ENCODE measurements around the gene CFAP45.

Gene CFAP45

DNA sequence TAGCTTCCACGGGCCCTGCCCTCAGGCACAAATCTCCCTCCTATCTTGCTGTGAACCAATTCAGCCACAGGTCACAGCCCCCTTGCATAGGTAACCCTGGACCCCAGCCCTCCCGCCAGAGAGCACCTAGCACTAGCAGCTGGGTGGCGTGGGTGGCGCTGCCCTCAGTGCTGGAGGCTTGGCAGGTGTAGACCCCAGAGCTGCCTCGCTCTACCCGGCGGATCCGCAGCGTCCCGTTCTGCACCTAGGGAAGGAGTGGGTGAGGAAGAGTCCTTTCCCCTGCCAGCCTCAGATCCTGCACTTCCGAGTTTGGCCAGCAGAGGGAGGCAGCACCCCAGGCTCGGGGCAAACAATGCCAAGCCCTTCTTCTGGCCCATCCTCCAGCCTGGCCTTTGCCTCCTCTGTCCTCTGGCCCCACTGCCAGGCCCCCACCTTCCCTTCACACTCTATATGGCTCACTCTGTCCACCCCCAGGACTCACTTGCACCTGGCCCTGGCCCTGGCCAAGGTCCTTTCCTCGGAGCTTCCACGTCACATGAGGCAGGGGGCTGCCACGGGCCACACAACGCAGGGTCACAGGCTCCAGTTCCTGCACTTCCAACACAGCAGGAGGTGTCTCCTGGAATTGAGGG, 36.4 kb upstream of the CFAP45 start:
- peak; percentile 82 for DNase-seq

DNA sequence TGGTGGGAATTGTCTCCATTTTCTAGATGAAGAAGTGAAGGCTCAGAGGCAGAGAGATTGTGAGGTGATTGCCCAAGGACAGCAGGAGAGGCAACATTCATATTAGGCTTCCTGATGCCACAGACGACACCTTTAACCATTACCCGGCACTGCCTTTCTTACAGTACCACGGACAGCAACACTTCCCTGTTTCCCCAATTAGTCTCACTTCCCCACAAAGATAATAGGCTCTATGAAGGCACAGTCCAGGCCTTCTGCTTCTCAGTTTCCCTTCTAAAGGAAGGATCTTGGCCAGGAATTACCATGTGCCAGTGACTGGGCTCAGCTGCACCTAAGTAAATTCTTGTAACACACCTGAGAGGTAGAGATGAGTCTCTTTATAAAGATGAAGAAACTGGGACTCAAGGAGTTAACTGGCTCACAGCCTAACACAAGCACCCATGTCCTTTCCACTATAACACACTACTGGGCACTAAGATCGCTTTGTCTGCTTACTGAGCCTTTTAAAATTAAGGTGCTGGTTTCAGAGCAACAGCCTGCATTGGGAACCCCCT, 35.8 kb upstream of the CFAP45 start:
- no peak for DNase-seq

DNA sequence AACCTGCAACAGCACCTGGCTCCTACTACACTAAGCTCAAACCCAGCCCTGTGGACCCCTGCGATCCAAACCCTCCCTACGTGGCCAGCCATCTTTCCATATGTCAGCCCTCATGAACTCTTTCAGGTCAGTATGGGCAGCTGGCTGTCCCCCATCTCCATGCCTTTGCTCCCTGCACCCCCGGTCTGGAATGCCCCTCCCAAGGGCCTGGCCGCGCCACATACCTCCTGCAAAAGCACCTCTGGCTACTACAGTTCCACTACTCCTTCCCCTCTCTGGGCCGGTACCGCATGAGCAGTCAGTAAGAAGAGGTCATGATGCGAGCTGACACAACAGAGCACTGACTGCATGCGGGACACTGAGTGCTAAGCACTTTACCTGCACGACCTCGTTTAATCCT, 35.3 kb upstream of the CFAP45 start:
- DNase-seq, result no peak

DNA sequence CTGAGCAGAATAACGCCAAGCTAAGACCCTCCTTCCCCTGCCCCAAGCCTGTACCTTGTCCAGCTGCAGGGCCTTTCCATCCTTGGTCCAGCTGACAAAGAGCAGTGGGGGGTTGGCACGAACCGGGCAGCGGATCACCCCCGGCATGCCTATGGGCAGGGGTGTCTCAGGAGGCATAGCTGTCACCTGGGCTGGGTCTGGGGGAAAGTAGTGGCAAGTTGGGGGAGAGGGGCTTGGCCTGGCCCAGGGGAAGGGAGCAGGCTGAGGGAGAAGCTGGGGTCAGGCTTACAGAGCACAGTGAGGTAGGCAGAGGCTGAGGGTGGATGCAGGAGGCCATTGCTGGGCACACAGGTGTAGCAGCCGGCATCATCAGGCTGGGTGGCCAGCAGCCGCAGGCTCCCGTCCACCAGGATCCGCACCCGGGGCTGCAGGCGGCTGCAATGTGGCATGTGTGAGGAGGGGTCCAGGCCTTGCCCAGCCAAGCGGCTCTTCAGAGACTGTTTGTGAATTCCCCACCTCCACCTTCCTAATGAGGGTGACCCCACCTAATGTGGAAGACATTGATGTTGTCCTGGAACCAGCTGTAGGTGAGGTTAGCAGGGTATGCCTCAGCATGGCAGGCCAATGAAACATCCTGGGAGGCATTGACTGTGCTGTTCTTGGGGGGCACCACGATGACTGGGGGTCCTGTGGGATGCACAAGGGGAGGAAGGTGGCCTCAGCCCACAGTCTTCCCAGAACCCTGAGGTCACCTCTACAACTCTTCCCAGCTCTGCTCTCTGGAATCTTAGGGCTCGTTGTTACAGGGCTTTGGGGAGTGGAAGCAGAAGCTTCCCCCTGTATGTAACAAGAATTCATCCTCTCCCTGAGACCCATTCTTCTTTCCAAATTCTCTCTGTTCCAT, 34.4 kb upstream of the CFAP45 start:
- no peak for DNase-seq

DNA sequence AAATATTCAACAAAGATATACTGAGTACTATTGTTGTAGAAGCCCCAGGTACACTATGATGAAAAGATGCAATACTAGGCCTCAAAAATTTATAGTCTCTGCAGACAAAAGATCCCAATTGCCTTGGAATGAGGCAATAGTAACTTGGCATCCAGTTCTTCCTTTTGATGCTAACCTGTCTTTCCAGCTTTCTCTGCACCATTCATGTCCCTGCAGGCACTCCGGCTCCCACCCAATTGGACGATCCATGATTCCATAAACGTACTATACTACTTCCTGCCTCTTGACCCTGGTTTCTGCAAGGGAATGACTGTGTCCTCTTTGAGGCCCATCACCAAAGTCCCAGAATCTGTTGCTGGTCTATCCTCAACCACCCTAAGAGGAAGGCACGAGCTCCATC, 33.4 kb upstream of the CFAP45 start:
- no peak for DNase-seq

DNA sequence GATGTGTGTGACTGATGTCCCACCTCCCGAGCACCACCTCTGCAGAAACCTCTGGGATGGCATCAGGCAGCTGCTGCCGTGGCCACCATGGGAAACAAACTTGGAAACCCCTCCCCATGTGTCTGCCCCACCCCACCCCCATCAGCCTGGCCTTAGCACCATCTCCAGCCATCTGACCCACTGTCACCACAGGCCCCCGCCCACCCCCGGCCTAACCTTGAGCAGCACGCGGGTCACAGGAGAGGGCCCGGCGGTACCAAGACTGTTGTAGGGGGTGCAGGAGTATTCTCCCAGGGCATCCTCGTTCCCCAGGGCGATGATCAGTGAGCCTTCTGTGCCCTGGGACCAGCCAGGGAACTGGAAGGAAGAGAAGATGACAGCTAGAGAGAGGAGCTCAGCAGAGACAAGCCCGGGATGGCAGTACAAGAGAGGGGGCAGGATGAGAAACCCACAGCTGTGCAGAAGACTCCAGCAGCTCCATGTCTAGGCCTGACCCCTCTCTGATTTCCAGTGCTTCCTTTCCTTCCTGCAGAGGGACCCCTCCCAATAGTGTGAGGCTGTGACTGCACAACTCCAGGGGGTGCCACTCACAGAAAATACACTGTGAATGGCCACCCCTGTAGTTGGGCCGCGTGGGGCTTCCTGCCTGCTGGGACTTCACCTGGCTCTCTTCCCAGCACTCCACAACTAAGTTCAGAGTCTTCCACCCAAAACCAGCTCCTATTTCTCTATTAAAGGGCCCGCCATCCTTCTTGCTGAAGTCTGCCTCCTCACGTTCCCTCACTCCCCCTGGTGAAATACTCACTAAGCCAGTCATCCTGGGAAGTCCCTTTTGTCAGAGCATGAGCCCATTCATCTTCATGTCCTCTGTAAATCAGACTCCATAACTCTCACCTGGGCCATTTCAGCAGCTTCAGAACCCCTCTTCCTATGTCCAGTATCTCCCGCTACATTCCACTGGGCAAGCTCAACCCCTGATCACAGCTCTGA, 32.6 kb upstream of the CFAP45 start:
- DNase-seq, result no peak

DNA sequence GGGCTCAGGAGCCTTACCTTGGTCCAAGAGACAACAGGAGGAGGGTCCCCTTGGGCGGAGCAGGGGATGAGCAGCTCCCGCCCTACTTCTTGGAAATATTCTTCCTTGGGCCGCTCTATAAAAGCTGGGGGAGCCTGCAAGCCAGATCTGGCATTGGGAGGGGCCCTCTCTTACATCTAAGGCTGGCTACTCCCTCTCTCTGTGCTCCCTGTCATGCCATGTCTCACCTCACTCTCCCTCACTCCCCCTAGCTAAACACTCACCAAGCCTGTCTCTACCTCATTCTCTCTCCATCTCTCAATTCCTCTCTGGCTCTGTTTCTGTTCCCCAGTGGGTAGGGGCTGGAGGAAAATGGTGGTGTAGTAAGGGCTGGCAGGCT, 31.8 kb upstream of the CFAP45 start:
- no peak for DNase-seq

DNA sequence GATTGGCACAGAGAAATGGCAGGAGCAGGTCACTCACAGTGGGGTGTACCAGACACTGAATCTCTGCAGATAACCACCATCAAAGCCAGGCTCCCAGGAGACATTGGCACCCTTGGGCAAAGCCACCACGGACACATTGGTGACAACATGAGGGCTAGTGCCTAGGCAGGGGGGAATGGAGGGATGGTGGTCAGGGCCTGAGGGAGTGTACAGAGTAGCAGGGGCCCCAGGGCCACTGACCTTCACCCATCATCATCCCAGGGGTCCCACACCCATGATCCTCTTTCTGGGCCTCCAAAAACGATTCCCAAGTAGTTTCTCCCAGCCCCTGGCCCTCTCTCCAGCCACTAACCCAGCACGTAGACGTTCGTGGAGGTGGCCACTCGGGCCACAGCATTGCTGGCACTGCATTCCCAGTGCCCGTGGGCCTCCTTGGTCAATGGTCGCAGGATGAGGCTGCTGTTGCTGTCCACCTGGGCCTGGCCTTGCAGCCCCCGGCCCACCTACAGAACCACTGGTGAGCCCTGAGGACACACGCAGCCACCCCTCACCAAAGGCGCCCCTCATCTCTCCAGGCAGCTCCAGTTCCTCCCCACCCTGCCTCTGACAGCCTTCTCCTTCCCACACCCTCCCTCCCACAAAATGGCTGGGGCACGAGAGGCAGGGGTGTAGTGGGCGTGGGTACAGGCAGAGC, 31.3 kb upstream of the CFAP45 start:
- DNase-seq, result no peak

DNA sequence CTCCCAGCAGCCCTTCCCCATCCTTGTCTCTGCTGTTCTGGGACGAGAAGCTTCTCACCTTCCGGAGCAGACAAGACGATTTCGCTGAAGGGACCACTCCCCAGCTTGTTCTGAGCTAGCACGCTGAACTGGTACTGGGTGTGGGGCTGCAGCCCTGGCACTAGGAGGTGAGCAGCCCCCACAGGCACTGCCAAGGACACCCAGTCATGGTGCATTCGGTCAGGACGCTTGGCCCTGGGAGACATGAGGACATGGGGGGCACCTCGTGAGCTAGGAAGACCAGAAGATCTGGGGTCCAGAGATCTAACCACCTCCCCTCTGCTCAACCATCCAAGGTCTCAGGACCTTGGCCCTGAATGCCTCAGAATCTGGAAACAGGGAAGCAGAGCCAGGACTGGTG, 30.7 kb upstream of the CFAP45 start:
- DNase-seq, result no peak

DNA sequence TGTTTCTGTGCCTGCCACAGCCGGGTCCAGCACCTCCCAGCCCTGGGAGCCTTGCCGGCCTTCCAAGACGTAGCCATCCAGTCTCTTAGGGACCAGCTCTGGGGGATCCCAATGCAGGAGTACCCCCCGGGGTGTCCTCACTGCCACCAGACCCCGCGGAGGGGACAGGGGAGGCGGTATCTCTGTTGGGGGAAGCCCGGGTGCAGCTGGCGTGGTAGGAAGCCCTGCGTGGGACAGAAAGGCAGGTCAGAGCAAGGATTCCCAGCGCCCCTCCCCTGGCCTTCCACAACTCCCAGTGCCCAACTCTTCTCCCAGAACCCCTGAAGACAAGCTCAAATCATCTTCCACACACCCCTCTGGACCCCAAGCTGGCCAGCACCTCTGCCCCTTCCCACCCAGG, 30.3 kb upstream of the CFAP45 start:
- no peak for DNase-seq

DNA sequence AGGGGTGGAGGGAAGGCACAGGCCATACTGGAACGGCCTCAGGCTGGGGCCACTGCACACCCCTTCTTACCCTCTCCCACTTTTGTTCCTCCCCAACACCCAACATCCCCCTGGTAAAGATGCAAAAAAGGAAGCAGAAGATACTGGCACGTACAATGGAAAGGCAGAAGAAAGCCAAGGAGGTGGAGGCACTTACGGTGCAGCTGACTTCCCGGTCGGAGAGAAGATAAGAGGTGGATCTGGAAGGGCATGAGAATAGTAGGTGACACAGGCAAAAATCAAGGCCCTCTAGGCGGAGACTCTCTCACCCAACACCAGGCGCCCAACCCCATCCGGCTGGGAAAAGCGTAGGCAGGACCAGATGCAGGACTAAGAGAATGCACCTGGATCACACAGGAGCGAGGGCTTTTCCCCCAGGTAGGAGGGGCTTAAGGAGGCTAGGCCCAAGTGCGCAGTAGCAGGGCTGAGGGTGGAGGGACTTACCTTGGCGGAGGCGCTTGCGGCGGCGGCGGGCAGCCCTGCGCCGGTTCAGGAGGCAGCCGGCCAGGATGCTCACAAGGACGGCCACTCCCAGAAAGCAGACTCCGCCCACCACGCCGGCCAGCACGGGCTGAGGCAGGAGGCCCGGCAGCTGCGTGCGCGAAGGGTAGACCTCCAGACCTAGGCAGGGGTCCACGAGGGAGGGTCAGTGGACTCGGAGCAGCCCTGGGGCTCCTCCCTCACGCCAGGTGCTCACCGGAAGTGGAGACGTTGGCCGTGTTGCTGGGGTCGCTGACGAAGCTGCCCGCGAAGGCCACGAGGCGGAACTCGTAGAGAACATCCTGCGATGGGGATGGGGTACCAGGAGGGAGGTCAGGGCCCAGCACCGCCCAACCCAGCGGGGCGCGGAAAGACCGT, 29.4 kb upstream of the CFAP45 start:
- no peak for DNase-seq

DNA sequence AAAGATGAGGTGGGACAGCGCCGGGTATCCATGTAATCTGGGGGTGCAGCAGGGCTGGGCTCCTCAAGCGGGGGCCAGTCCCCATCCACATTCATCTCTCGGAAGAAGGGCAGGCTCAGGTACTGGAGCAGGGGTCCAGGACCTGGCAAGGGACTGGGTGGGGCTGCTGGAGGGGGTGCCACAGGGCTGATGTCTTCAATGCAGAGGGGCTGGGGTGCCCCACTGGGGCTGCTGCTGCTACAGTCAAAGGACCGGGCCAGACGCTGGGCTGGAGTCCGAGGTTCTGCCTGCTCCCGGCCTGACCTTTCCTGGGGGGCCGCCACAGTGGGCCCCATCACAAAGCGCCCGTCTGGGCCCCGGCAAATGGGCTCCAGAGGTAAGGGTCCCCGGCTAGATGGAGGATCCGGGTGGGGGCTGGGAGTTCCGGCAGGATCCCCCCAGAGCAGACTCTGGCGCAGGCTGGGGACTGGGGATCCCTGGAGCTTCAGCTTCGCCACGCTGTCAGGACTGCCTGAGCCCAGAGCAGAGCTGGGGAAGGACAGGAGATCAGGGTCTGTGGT, 28.6 kb upstream of the CFAP45 start:
- no peak for DNase-seq

DNA sequence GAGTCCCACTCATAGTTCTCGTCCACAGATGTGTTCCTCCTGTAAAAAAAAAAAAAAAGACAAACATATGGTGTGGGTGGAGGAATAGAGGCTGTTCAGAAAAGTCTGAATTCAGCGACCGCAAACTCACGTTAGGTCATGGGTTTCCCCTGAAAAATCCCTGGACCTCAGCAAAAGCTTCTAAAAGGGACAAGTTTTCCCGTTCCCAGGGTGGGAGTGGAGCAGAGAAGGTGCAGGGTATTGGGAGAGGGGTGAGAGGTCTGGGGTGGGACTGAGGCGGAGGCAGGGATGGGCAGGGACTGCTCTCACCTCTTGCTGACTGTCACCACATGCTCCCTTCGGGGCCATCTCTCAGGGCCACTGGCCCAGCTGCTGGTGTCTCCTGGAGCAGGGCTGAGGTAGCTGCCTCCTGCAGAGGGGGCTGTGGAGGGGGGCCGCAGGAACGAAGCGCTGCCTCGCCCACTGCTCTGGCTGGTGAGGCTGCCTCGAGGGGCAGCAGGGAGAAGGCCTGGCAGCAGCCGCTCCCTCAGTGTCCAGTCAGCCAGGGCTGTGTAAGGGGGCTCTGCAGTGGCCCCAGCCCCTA, 28.0 kb upstream of the CFAP45 start:
- no peak for DNase-seq

DNA sequence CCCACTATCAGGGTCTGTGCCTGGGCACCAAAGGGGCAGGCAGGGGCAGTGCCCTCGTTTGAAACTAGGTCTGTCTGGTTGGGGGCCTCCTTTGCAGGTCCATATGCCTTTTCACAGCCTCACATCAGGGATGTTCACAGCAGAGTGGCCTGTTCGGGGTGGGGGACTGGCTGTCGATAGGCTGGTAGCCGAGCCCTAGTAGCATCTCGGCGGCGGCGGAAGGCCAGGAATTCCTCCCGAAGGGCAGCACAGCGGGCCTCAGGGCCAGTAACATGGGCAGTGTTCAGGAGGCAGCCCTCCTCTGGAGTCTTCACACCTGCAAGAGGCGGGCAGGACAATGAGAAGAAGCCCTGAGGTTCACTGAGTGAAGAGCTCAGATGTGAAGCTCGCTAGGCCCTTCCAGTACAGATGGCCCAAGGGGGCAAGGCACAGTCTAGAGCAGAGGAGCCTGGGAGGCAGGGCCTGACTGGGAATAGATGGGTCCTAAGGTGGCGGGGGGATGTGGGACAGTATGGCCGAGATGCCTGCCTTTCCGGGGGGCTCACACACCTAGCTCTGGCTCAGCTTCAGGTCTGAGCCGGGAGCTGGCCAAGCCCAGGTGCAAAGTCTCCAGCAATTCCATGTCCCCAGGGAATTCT, 27.4 kb upstream of the CFAP45 start:
- no peak for DNase-seq

DNA sequence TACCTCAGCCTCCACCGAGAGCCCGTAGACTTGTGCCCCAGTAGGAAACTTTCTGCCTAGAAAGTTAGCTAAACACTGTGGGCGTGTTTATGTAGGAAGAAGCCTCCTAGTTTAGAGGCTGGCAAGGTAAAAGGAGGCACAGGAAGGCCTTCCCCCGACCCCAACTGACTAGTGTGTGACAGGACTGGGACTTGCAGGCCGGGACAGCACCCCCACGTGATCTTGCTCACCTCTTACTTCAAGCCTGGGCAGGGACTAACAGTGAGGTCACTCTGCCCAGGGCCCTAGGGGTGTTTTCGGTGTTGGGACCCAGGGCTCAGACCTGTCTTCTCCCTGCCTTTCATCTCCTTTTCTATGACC, 25.7 kb upstream of the CFAP45 start:
- DNase-seq, result no peak

DNA sequence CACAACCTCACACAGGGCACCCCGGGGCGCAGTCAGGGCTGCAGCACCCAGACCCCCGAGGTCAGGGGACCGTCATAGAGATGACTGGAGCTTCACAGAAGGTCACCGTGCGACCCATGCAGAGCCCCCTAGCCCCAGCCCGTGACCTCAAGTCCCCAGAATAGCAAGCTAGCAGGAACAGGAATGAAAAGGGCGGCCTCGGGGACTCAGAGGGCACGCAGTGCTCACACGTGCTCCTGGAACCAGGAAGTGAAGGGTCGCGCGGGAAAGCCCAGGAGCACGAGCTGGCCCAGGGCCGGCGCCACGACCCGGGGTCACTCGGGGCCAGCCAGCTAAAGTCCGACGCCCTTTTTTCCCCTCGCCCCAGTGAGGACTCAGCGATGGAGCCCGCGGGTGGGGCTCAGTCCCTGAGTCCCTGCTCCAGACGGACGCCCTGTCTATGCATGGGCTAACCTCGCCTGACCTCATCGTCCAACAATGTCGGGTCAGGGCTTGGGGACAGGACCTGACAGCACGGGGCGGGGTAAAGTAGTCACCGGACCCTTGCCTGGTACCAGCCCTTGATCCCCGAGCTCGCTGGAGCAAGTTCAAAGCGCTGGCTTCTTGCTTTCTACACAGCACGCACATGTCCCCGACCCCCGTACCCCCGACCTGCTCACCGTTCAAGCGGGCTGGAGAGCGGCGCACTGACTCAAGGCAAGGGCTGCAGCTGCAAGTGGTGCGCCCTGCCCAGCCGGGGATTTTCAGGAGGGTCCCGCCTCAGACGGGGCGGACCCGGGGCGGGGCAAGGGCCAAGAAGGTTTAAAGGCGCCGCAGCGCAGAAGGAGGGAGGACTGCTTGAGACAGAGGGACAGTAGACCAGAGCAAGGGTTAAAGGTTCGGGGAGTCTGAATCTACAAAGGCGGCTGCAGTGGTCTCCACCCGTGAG, 25.1 kb upstream of the CFAP45 start, which contains the start of gene TAGLN2:
TAGLN2 (minus strand) TSS at position 717 of the 928 bp plus-strand sequence. CDS start 4,998 bp downstream, outside the sequence.
- DNase-seq, result peak; percentile 86

DNA sequence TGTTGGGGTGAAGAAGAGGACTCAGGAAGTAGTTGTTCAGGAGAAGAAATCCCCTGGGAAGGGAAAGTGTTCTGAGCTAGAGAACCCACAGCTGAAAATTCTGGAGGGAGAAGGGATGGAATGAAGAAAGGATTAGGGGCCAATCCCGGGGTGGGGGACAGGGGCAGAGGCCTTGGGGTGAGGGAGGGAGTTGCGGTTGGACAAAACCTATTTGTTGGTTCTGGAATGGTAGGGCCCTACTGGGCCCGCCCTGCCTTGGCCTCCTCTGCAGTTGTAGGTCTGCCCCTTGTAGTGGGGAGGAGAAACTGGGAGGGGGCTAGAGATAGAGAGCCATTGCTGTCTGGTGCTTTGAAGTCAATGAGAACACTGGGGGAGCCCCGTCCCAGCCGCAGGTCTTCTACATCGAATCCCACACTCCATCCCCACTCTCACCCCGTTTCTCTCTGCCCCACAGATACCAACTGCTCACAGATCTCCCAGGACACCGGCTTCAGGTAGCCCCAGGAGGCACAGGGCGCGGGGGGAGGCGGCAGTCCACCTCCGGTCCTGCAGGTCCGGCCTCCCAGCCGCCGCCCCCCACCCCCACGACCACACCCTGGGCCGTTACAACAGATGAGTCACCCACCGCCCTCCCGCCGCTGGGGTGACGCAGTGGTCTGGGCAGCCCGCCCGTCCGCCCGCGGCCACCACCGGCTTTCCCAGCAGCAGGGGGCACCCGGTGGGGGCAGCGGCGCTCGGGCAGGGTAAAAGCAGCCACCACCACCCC, 24.2 kb upstream of the CFAP45 start:
- peak; percentile 60 for DNase-seq
